GM06990 (cell line): Measurements from ENCODE around the gene TMEM179.

ENCODE experiments used
- DNase-seq: peaks from one replicate; pipeline ENCODE4 v3.0.0-alpha.2; 2011; ENCODE audit not compliant: insufficient read length; ENCODE audit errors: extremely low read depth
- H3K27me3 ChIP-seq: replicated peaks from 2 replicates; pipeline ENCODE4 v1.6.0; 2011; ENCODE audit warnings: low read length; ENCODE audit not compliant: control insufficient read depth, insufficient read depth
- H3K36me3 ChIP-seq: 2 replicates; pipeline ENCODE4 v1.5.1; 2011; ENCODE audit warnings: low read length; ENCODE audit not compliant: control insufficient read depth, insufficient read depth
- H3K4me3 ChIP-seq: replicated peaks from 2 replicates; pipeline ENCODE4 v1.5.1; 2011; ENCODE audit warnings: low read depth, mild to moderate bottlenecking, control low read depth, low read length
- TF ChIP-seq, protein P1 (sequence below): IDR thresholded peaks from 2 replicates; pipeline ENCODE4 v1.5.1; 2011; ENCODE audit warnings: low read length, control low read depth, mild to moderate bottlenecking, inconsistent platforms; ENCODE audit not compliant: insufficient read depth, poor library complexity, severe bottlenecking

TMEM179 gene

DNA sequence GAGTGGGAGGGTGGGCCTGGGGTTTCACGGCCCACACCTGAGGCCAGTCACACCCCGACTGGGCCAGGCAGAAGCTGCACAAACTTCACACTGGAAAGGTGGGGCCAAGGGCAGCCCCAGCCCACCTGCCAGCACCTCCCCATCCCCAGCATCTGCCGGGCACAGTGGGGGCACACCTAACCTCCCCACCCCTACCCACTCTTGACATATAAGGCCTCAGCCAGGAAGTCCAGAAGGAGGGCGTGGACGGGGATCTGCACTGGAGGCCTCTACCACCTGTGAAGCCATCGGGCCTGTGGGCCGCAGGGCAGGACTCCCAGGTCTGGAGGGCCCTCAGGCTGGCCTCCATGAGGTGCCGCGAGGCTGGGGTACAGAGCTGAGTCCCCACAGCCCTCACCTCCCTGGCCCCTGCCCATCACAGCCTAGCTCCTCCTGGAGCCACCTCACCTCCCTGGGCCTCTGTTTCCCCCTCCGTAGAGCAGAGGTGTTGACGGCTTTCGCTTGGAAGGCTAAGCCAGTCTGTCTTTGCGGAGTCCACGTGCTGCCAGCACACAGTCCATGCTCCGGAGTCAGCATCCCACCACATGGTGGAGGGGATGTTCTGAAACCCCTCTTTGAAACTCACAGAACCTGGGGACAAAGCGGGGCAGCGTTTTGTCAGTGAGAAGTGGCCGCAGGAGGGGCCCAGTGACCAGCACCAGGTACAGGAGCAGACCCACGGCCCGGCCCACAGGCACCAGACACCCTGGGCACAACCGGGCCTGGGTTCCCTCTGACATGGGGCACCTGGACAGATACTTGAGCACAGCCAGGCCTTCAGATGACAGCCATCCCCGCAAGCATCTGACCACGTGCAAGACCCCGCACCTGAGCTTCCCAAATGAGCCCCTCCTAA lies 46.7 kb upstream of the TMEM179 start:
- Histone ChIP-seq H3K36me3 (no peaks in the 10 kb centered on the region), H3K4me3 (no peak overlapping the region), H3K27me3 (no peaks in the 10 kb centered on the region)
- TF ChIP-seq, protein P1, sequence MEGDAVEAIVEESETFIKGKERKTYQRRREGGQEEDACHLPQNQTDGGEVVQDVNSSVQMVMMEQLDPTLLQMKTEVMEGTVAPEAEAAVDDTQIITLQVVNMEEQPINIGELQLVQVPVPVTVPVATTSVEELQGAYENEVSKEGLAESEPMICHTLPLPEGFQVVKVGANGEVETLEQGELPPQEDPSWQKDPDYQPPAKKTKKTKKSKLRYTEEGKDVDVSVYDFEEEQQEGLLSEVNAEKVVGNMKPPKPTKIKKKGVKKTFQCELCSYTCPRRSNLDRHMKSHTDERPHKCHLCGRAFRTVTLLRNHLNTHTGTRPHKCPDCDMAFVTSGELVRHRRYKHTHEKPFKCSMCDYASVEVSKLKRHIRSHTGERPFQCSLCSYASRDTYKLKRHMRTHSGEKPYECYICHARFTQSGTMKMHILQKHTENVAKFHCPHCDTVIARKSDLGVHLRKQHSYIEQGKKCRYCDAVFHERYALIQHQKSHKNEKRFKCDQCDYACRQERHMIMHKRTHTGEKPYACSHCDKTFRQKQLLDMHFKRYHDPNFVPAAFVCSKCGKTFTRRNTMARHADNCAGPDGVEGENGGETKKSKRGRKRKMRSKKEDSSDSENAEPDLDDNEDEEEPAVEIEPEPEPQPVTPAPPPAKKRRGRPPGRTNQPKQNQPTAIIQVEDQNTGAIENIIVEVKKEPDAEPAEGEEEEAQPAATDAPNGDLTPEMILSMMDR = no peak
- DNase-seq = no peak

DNA sequence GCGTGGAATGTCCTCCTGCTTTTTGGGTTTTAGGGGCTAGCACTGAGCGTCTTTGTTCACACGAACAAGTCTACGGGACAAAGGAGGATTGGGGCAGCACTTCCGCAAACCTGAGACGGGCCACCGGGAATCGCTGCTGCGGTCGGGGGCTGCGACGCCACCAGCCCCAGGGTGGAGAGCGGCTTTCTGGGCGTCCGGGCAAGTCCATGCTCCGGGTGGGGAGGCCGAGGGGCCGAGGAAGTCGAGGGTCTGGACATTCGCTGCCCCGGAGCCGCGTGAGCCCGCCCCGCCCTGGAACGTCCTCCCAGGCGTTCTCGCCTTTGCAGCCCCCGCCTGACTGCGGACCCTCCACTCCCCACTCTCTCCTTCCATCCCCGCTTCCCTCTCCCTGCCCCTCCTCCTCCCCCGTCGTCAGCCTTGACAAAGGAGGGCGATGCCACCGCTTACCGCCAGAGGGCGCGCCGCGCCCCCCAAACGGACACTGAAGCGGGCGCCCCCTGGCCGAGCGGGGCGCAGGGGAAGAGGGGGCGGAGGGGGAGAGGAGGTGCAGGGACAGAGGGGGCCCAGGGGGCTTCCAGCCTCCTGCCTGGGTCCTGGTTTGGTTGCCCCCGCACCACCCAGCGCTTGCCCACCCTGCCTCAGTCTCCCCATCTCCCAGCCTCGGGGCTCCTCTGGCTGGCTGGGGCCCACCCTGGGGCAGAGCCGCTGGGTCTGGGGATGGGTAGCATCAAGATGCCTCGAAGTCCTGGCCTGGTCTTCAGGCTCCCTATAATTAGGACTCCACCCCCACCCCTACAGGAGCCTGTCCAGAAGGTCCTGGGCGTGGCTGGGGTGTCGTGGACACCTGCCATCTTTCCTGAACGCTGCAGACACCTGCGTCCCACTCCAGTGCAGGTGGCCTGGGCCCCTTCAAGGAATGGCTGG lies 45.7 kb upstream of the TMEM179 start:
- Histone ChIP-seq H3K27me3 (no peaks in the 10 kb centered on the region), H3K4me3 (peak overlapping the region; percentile 53), H3K36me3 (no peaks in the 10 kb centered on the region)
- DNase-seq = peak; percentile 80
- TF ChIP-seq, protein P1 = peak; percentile 100

DNA sequence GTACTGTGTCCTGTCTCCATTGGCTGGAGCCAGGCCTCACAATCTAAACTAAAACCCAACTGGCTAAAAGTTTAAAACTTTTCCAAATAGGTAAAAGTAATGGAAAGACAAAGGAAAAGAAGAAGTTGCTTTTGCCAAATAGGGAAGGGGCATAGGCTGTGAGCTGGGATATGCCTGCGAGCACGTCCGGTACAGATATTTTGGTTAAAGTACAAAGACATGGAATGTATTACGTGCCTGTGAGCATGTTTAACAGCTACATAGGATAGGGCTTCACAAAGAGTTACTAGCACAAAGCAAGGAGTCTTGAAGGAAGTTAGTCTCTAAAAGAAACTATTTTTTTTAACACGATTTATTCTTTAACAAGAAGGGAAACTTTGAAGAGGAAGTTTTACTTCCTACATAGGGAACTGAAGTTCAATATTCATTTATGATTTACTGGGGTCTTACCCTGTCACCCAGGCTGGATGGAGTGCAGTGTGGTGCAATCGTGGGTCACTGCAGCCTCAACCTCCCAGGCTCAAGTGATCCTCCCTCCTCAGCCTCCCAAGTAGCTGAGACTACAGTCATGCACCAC lies 43.0 kb upstream of the TMEM179 start:
- DNase-seq = no peak
- Histone ChIP-seq H3K27me3 (no peaks in the 10 kb centered on the region), H3K36me3 (no peaks in the 10 kb centered on the region)

DNA sequence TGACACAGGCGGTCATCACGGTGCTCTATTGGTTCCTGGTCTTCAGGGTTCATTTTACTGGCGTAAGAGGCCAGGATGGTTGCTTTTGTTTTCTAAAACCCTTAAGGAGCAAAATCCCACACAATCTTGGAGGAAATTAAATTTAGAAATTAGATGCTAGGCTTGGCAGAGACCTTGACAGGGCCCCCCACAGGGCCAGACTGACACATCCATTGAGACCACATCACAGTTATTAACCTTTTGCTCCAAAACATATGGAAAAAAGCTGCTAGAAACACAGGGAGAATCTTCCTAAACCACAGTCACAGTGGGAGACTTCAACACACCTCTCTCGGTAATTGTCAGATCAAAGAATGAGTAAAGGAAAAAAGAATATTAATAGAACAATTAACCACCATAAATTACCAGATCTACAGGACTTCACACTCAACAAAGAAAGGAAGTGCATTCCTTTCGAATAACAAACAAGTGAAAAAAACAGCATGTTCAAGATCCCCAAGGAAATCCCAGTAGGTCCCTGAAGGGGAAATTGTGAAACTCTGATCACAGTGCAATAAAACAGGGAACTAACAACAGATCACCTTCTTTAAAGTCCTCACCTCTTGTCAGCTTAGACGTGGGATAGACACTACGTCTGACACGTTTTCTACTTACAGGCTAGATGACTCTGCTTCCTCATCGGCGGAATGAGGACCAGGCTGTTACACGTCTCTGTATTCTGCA lies 40.2 kb upstream of the TMEM179 start:
- no peaks in the 10 kb centered on the region for H3K36me3 ChIP-seq
- H3K4me3 ChIP-seq = no peak overlapping the region
- TF ChIP-seq, protein P1 = no peak
- H3K27me3 ChIP-seq = no peaks in the 10 kb centered on the region
- DNase-seq = no peak

More for the DNA sequence above, 43.0 kb upstream of the TMEM179 start:
- no peak overlapping the region for H3K4me3 ChIP-seq
- TF ChIP-seq, protein P1 = no peak

DNA sequence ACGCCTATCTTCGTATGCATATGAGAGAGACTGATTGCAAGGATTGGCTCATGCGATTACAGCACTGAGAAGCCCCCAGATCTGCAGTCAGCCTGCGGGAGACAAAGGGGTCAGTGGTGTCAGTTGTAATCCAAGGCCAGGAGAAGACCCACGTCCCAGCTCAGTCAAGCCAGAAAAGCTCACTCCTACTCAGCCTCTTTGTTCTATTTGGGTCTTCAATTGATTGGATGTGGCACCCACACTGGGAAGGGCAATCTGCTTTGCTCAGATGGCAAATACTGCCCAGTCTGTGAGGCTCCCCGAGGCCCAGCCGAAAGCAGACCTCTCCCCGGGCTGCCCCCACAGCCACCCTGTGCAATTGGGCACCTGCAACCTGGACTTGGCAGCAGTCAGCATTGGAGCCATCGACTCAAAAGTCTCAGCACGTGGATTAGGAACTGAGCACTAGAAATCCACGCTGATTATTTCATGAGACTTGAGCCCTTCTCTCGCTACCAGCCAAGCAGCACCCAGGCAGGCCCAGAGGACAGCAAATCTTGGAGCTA lies 39.6 kb upstream of the TMEM179 start:
- Histone ChIP-seq H3K36me3 (no peaks in the 10 kb centered on the region), H3K27me3 (no peaks in the 10 kb centered on the region), H3K4me3 (no peak overlapping the region)
- DNase-seq = no peak
- TF ChIP-seq, protein P1 = no peak
